Measurements from ENCODE around the gene TEKT5. TPM values are rescaled to one million over a fixed set of nuclear protein-coding genes. Genes with fewer than 3 reads are reported as not detected.

TEKT5 gene
- total RNA-seq, 1 experiment from 2014 or later: not detected

- TF ChIP-seq SIN3A (IDR thresholded peaks at IDR 0.05; ENCODE audit: borderline replicate concordance, insufficient read depth, low read depth, low read length) (no peak), REST (IDR thresholded peaks at IDR 0.05; ENCODE audit: insufficient read depth in 1 of 2, low read depth in 2 of 2, low read length in 1 of 2) (no peak), POLR2AphosphoS5 (IDR thresholded peaks at IDR 0.05; ENCODE audit: low read depth, low read length) (no peak), CTCF (IDR thresholded peaks at IDR 0.05) (no peak), TCF7L2 (IDR thresholded peaks at IDR 0.05; ENCODE audit: low read depth, low read length) (no peak)
- Histone ChIP-seq H3K27ac (ENCODE audit: low read length) (no peak overlapping the region), H3K9me3 (ENCODE audit: control insufficient read depth, insufficient read depth, low read depth, low read length) (no peaks in the 10 kb centered on the region), H3K4me3 (ENCODE audit: low read depth in 2 of 2, low read length in 2 of 2) (no peak overlapping the region), H3K4me1 (ENCODE audit: control insufficient read depth, insufficient read depth, low read length) (peaks cover 7% of the 10 kb centered on the region; the same call in 1 of the 2 replicates), H3K36me3 (ENCODE audit: control insufficient read depth, insufficient read depth, low read length) (no peaks in the 10 kb centered on the region), H3K27me3 (ENCODE audit: control insufficient read depth, insufficient read depth, low read length) (peaks cover 8% of the 10 kb centered on the region)
- BruUV-seq (replicated peaks): no TSS peak
- POLR2A ChIA-PET: no interaction called here
- no peak for ATAC-seq
- intact Hi-C loops (cut with micrococcal nuclease; ENCODE audit: unreplicated experiment): loop anchor here (10.0 kb wide), 1 partner anchor 57 kb away; no protein-coding TSS in a partner anchor
- CTCF ChIA-PET: interaction anchor here (0.5 kb wide), 1 partner anchor 156 kb away, joined by 5 read pairs; no protein-coding TSS in a partner anchor
- no peak for DNase-seq (ENCODE audit: low read depth, low spot score)
- in situ Hi-C loops (cut with HindIII; ENCODE audit: low pct_unique_long_range_greater_than_20kb, low sequenced_read_pairs): no loop called here
These were observed 113.2 kb downstream of the TEKT5 start for GRCh38 chr16:10581507-10581906.

- Histone ChIP-seq H3K4me1 (ENCODE audit: control insufficient read depth, insufficient read depth, low read length) (peaks cover 7% of the 10 kb centered on the region; the same call in 1 of the 2 replicates), H3K27me3 (ENCODE audit: control insufficient read depth, insufficient read depth, low read length) (peaks cover 8% of the 10 kb centered on the region), H3K9me3 (ENCODE audit: control insufficient read depth, insufficient read depth, low read depth, low read length) (no peaks in the 10 kb centered on the region), H3K27ac (ENCODE audit: low read length) (peak overlapping the region; percentile 52; the same call in 1 of the 2 replicates), H3K36me3 (ENCODE audit: control insufficient read depth, insufficient read depth, low read length) (no peaks in the 10 kb centered on the region), H3K4me3 (ENCODE audit: low read depth in 2 of 2, low read length in 2 of 2) (peak overlapping the region; percentile 60 to 68)
- POLR2A ChIA-PET: interaction anchor here (0.6 kb wide), 1 partner anchor 623 kb away, joined by 4 read pairs; no protein-coding TSS in a partner anchor
- ATAC-seq (no peak), DNase-seq (ENCODE audit: low read depth, low spot score) (no peak)
- CTCF ChIA-PET: interaction anchor here (0.6 kb wide), 1 partner anchor 18 kb away, joined by 3 read pairs; no protein-coding TSS in a partner anchor
- no TSS peak for BruUV-seq (replicated peaks)
- intact Hi-C loops (cut with micrococcal nuclease; ENCODE audit: unreplicated experiment) (loop anchor here (10.0 kb wide), 1 partner anchor 56 kb away; no protein-coding TSS in a partner anchor), in situ Hi-C loops (cut with HindIII; ENCODE audit: low pct_unique_long_range_greater_than_20kb, low sequenced_read_pairs) (no loop called here)
- TF ChIP-seq SIN3A (IDR thresholded peaks at IDR 0.05; ENCODE audit: borderline replicate concordance, insufficient read depth, low read depth, low read length): no peak
- TF ChIP-seq REST (IDR thresholded peaks at IDR 0.05; ENCODE audit: insufficient read depth in 1 of 2, low read depth in 2 of 2, low read length in 1 of 2): no peak
- no peak for TF ChIP-seq POLR2AphosphoS5 (IDR thresholded peaks at IDR 0.05; ENCODE audit: low read depth, low read length)
- TF ChIP-seq CTCF (IDR thresholded peaks at IDR 0.05): no peak
- no peak for TF ChIP-seq TCF7L2 (IDR thresholded peaks at IDR 0.05; ENCODE audit: low read depth, low read length)
These were observed 113.9 kb downstream of the TEKT5 start for GRCh38 chr16:10580883-10581247.
